GM12878 (cell line): Measurements from ENCODE around the gene KIF6.

ENCODE experiments used
- BHLHE40 ChIP-seq, 2 experiments: fragments of 450-650 bp in 1 of 2; IDR thresholded peaks; 2 replicates each; pipeline ENCODE4 v1.6.1; 2011 to 2017; ENCODE audit warnings: low read depth in 2 of 2, borderline replicate concordance in 1 of 2, improper control_type of control experiment in 1 of 2, low read length in 1 of 2, mild to moderate bottlenecking in 1 of 2
- CTCF ChIP-seq, 3 experiments: IDR thresholded peaks in 2 of 3; conservative IDR thresholded peaks in 1 of 3; 2 replicates each; pipeline ENCODE4 v1.5.1; 2011; ENCODE audit warnings: low read depth in 3 of 3, low read length in 3 of 3, mild to moderate bottlenecking in 3 of 3, control low read depth in 2 of 3, moderate library complexity in 2 of 3, inconsistent platforms in 1 of 3, mixed read lengths in 1 of 3; ENCODE audit not compliant: control insufficient read depth in 2 of 3, insufficient read depth in 1 of 3; ENCODE audit errors: extremely low read depth in 1 of 3
- ETV6 ChIP-seq, 2 experiments: fragments of 450-650 bp in 1 of 2; IDR thresholded peaks in 1 of 2; conservative IDR thresholded peaks in 1 of 2; 2 replicates each; pipeline ENCODE4 v1.6.1; 2014; ENCODE audit warnings: antibody characterized with exemption in 1 of 2, borderline replicate concordance in 1 of 2, low read depth in 1 of 2, mild to moderate bottlenecking in 1 of 2, moderate library complexity in 1 of 2
- HCFC1 ChIP-seq: fragments of 150-350 bp; IDR thresholded peaks from 2 replicates; pipeline ENCODE4 v1.6.1; 2014; ENCODE audit warnings: low read length
- MAX ChIP-seq: IDR thresholded peaks from 2 replicates; pipeline ENCODE4 v1.6.1; 2012; ENCODE audit warnings: low read depth, low read length, improper control_type of control experiment
- POLR2A ChIP-seq: IDR thresholded peaks from 2 replicates; pipeline ENCODE4 v1.6.1; 2011; ENCODE audit warnings: low read depth, mild to moderate bottlenecking, low read length
- POLR2AphosphoS5 ChIP-seq: IDR thresholded peaks from 2 replicates; pipeline ENCODE4 v1.6.1; 2011; ENCODE audit warnings: mild to moderate bottlenecking, low read length, inconsistent platforms
- RBBP5 ChIP-seq: fragments of 200-600 bp; sonication (generic); conservative IDR thresholded peaks from 2 replicates; pipeline ENCODE4 v1.6.1; 2016
- SIN3A ChIP-seq: IDR thresholded peaks from 2 replicates; pipeline ENCODE4 v1.6.1; 2012; ENCODE audit warnings: low read depth, low read length, improper control_type of control experiment
- TAF1 ChIP-seq: IDR thresholded peaks from 2 replicates; pipeline ENCODE4 v1.6.1; 2011; ENCODE audit warnings: mild to moderate bottlenecking, low read depth, low read length, borderline replicate concordance
- TBL1XR1 ChIP-seq: IDR thresholded peaks from 2 replicates; pipeline ENCODE4 v1.6.1; 2012; ENCODE audit warnings: low read depth, low read length, improper control_type of control experiment
- ZBTB40 ChIP-seq: fragments of 450-650 bp; IDR thresholded peaks from 2 replicates; pipeline ENCODE4 v1.6.1; 2016; ENCODE audit warnings: mild to moderate bottlenecking, moderate library complexity, borderline replicate concordance
- TF ChIP-seq, protein P1 (sequence below): IDR thresholded peaks from 2 replicates; pipeline ENCODE4 v1.6.1; 2012; ENCODE audit warnings: mild to moderate bottlenecking, low read depth, low read length
- TF ChIP-seq, protein P2 (sequence below): fragments of 450-650 bp; IDR thresholded peaks from 2 replicates; pipeline ENCODE4 v1.6.1; 2017; ENCODE audit warnings: mild to moderate bottlenecking

GRCh38 chr6:39670519-39670918 is 54.7 kb downstream of the KIF6 start:
- TF ChIP-seq CTCF (IDR thresholded peaks at IDR 0.05 in 2 of 3, conservative IDR thresholded peaks at IDR 0.05 in 1 of 3; ENCODE audit: control insufficient read depth in 2 of 3, extremely low read depth in 1 of 3, insufficient read depth in 1 of 3, low read depth in 3 of 3, low read length in 3 of 3) (no peak), POLR2AphosphoS5 (no peak), POLR2A (no peak), MAX (no peak), BHLHE40 (IDR thresholded peaks at IDR 0.05; ENCODE audit: borderline replicate concordance in 1 of 2, low read depth in 2 of 2, low read length in 1 of 2) (no peak), HCFC1 (no peak), TBL1XR1 (no peak), RBBP5 (no peak), TAF1 (no peak), ZBTB40 (no peak), ETV6 (conservative IDR thresholded peaks at IDR 0.05 in 1 of 2, IDR thresholded peaks at IDR 0.05 in 1 of 2; ENCODE audit: borderline replicate concordance in 1 of 2, low read depth in 1 of 2) (no peak), SIN3A (no peak)
- TF ChIP-seq, protein P1, sequence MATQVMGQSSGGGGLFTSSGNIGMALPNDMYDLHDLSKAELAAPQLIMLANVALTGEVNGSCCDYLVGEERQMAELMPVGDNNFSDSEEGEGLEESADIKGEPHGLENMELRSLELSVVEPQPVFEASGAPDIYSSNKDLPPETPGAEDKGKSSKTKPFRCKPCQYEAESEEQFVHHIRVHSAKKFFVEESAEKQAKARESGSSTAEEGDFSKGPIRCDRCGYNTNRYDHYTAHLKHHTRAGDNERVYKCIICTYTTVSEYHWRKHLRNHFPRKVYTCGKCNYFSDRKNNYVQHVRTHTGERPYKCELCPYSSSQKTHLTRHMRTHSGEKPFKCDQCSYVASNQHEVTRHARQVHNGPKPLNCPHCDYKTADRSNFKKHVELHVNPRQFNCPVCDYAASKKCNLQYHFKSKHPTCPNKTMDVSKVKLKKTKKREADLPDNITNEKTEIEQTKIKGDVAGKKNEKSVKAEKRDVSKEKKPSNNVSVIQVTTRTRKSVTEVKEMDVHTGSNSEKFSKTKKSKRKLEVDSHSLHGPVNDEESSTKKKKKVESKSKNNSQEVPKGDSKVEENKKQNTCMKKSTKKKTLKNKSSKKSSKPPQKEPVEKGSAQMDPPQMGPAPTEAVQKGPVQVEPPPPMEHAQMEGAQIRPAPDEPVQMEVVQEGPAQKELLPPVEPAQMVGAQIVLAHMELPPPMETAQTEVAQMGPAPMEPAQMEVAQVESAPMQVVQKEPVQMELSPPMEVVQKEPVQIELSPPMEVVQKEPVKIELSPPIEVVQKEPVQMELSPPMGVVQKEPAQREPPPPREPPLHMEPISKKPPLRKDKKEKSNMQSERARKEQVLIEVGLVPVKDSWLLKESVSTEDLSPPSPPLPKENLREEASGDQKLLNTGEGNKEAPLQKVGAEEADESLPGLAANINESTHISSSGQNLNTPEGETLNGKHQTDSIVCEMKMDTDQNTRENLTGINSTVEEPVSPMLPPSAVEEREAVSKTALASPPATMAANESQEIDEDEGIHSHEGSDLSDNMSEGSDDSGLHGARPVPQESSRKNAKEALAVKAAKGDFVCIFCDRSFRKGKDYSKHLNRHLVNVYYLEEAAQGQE: no peak
- TF ChIP-seq, protein P2, sequence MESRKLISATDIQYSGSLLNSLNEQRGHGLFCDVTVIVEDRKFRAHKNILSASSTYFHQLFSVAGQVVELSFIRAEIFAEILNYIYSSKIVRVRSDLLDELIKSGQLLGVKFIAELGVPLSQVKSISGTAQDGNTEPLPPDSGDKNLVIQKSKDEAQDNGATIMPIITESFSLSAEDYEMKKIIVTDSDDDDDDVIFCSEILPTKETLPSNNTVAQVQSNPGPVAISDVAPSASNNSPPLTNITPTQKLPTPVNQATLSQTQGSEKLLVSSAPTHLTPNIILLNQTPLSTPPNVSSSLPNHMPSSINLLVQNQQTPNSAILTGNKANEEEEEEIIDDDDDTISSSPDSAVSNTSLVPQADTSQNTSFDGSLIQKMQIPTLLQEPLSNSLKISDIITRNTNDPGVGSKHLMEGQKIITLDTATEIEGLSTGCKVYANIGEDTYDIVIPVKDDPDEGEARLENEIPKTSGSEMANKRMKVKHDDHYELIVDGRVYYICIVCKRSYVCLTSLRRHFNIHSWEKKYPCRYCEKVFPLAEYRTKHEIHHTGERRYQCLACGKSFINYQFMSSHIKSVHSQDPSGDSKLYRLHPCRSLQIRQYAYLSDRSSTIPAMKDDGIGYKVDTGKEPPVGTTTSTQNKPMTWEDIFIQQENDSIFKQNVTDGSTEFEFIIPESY: no peak
